ENCODE measurements around the gene CSH2.
"Not testable (repeated sequence)": the region's sequence is repeated elsewhere in the genome, so short reads cannot be mapped to it uniquely, and the experiment has no call there.

Gene CSH2

DNA sequence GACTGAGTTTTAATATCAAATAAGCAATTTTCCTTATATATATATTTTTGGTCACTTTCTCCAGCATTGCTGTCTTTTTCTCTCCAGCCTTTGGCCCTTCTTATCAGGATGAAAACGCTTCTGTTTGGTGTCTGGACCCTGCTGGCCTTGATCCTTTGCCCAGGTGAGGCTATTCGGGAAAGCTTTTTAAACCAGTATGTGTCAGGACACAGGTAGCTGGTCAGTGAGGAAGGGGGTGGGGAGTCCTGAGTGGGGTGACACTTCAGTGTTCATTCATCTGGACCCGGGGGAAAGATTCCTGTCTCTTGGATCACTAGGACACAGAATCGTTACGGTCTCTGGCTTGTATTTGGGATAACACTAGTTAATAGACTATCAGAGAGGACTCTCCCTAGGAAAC lies 18.8 kb downstream of the CSH2 start:
- DNase-seq (ENCODE audit: low read depth), result no peak

DNA sequence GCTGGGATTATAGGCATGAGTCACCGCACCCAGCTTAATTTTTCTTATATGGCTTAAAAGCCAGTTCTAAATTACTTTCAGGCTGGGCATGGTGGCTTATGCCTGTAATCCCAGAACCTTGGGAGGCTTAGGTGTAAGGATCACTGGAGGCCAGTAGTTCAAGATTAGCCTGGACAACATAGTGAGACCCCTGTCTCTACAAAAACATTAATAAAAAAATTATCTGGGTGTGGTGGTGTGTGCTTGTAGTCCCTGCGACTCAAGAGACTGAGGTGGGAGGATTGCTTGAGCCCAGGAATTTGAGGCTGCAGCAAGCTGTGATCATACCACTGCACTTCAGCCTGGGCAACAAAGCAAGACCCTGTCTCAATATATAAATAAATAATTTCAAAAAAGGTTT lies 20.2 kb downstream of the CSH2 start:
- DNase-seq (ENCODE audit: low read depth), result no peak

- no peak for DNase-seq (ENCODE audit: low read depth)
These were observed 23.1 kb downstream of the CSH2 start for GRCh38 chr17:63850401-63850800.

- peak; percentile 89 for DNase-seq (ENCODE audit: low read depth)
These were observed 24.4 kb downstream of the CSH2 start for GRCh38 chr17:63848834-63849689.

DNA sequence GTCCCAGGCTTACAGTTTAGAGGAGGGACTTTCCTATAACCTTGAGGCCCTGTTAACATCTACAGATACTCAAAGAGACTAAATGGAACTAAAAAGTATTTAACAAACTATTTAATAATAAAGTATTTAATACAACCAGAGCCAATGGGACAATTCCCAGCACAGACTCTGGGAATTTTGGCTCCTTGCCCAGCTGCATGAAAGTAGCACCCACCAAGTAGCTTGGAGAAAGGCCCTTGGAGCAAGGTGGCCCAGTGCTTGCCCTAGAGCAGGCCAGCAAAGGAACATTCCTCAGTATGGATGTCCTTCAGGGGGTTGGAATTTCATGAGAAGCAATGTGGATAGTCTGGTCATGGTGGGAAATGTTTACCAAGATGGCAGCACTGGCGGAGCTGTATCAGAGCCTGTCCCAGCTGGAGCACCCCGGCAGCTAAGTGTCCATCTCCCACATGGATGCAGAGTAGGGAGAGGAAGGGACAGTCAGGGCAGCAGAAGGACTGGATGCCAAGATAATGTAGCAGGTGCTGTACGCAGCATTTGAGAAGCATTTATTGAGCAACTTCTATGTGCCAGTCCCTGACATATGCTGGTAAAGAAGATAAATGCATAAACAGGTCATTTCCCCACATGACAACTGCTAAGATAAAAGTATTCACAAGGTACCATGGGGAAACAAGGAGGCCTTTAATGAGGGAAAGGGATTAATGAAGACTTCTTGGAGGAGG lies 25.8 kb downstream of the CSH2 start:
- no peak for DNase-seq (ENCODE audit: low read depth)

DNA sequence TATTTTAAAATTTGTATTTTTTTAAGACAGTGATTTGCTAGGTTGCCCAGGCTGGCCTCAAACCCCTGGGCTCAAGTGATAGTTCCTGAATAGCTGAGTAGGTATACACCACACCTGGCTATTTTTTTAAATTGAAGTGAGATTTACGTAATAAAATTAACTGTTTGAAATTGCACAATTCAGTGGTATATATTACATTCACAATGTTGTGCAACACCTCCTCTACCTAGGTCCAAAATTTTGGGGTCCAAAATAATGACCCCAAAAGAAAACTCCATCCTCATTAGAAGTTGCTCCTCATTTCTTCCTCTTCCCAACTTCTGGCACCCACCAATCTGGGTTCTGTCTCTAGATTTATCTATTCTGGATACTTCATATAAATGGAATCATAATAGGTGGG lies 28.0 kb downstream of the CSH2 start:
- DNase-seq (ENCODE audit: low read depth), result no peak

- DNase-seq (ENCODE audit: low read depth), result no peak
These were observed 29.4 kb downstream of the CSH2 start for GRCh38 chr17:63843910-63844677.

DNA sequence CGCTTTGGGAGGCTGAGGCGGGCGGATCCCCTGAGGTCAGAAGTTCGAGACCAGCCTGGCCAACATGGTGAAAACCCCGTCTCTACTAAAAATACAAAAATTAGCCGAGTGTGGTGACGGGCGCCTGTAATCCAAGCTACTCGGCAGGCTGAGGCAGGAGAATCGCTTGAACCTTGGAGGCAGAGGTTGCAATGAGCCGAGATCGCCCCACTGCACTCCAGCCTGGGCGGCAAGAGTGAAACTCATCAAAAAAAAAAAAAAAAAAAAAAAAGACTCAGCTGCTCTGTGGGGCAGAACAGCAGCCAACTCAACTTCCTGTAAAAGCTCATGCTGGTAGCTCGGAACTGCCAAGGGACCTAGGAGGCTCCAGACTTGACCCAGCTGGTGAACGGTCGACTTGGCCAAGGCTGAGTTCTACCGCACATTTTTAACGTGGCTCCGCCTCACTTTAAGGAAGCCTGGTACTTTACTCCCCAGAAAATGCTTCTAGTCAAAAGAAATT lies 30.0 kb downstream of the CSH2 start:
- not testable (repeated sequence) for DNase-seq (ENCODE audit: low read depth)

DNA sequence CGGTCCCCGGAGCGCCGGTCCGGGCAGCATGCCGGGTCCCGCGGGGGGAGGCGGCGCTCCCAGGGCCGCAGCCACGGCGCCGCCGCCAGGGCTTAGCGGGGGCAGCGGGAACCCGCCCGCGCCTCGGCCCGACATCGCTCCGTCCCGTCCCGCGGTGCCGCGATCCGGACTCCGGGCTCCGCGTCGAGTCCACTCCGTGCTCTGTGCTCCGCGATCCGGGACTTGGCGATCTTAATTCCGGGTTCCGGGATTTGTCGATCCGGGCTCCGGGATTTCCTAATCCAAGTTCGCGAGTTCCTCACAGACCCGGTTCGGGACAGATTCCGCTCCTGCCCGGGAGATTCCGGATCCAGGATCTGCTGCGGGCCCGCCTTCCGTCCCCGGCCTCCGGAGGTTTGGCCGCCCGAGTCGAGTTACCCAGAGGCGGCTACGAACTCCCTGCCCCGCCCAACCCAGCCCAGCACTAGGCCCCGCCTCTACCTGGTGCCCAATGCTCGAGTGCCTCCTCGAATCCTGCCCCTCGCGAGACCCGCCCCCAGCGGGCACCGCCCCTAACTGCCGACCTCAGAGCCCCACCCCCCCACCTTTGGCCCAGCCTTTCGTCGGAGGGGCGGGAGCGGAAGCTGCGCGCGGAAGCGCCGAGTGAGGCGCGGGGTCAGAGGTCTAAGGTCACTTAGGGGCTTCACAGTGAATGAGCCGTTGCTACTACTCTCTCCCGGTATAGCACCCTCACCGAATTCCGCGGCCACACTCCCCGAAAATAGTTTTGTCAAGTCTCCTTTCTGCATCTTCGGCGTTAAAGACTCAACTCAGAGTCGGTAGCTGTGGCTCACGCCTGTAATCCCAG lies 30.7 kb downstream of the CSH2 start, which contains the start of gene SMARCD2:
SMARCD2 (minus strand) TSS at position 146 of the 847 bp plus-strand sequence; CDS start at position 135, 11 bp downstream.
- peak; percentile 98 for DNase-seq (ENCODE audit: low read depth)

GRCh38 chr17:63842173-63842539 lies 31.3 kb downstream of the CSH2 start:
- no peak for DNase-seq (ENCODE audit: low read depth)

GRCh38 chr17:63841350-63842172 lies 31.9 kb downstream of the CSH2 start:
- DNase-seq (ENCODE audit: low read depth), result no peak

DNA sequence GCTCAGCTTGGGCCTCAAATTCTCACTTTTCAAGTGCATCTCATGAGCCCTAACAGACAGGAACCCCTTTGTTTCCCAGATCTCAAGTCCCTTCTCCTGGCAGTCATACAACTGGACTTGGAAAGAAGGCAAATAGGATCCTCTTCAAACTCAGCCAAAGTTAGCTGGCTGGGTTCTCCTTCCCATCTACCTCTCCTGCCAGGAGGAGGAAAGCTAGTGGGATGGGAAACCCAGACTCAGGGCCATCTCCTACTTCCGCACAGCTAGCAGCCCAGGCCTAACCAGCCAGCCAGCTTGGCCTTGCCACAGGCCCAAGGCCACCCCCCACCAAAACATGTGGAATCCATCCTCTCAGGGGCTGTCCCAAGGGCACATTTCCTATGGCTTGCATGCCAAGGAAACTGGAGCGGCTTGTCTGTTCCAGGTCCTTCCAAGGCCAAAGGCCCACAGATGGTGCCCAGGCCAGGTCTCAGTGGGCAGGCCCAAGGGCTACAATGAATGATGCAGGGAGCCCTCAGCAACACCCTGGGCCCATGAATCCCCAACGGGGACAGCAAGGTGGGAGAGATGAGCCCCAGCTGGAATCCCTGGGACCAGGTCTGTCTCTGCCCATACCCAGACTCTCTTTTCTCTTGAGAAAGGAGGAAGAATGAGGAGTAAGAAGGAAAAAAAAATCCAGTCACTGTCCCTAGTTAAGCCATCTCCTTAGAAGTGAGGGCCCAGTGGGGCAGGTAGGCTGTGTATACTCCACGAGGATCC lies 32.7 kb downstream of the CSH2 start:
- DNase-seq (ENCODE audit: low read depth), result no peak

- DNase-seq (ENCODE audit: low read depth), result no peak
These were observed 34.8 kb downstream of the CSH2 start for GRCh38 chr17:63838631-63839171.

- no peak for DNase-seq (ENCODE audit: low read depth)
These were observed 35.4 kb downstream of the CSH2 start for GRCh38 chr17:63837962-63838600.

DNA sequence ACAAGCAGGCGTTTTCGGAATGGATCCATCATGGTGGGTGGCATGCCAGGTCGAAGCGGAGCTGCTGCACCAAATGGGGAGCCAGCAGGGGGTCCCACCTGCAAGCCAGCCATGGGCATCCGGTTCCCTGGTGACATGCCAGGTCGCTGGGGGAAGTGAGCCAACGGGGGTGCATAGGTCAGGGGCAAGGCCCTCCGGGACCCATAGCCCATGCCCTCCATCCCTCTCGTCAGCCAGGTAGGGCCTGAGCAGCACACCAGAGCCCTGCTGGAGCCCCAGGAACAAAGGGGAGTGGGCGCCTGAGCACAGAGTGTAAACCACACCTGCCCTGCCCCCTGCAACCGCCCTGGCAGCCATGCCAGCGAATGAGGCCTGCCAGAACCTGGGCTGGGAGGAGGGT lies 36.0 kb downstream of the CSH2 start:
- DNase-seq (ENCODE audit: low read depth), result no peak

DNA sequence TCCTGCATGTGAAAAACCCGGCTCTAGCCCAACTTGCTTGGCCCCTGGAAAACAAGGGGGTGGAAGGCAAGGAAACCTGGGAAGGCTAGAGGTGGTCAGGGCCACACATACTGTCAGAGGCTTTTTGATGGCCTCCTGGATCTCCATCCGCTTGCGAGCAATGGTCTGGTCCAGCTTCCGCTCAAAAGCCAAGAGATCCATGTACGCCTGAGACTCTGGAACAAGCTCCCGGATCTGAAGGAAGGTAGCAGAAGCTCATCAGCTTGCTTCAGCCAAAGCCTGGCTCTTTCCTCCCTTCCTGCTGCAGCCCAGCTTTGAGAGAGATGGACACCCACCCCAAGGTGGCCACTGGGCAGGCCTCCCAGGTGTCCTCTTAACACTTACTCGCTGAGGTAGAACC lies 36.7 kb downstream of the CSH2 start:
- DNase-seq (ENCODE audit: low read depth), result no peak

DNA sequence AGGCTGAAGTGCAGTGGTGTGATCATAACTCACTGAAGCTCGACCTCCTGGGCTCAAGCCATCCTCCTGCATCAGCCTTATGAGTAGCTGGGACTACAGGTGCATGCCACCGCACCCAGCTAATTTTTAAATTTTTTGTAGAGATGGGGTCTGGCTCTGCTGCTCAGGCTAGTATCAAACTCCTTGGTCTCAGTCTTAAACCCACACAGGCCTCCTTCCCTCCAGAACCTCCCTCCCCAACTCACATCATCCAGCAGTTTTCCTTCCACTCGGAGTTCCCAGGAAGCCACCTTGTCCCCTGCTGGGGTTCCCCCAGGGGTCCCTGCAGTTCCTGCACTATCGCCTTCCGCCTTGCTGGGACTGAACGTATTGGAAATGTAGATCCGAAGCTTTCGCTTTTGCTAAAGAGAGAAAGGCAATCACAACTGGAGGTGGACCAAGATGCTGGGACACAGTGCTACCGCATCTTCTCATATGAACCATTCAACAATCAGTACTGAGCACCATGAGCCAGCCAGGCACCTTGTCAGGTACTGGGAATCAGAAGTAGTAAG lies 38.2 kb downstream of the CSH2 start:
- DNase-seq (ENCODE audit: low read depth), result no peak

GRCh38 chr17:63834431-63835166 lies 38.9 kb downstream of the CSH2 start:
- no peak for DNase-seq (ENCODE audit: low read depth)
